Stimulated activated CD4-positive, alpha-beta T cell treated with anti-CD3 and anti-CD28 coated beads, Interleukin-4, amount 100 ng/mL, for 1 hour (primary cell): ENCODE measurements around the gene RTBDN.

Experiments used
- DNase-seq: peaks from one replicate; pipeline ENCODE4 v3.0.0-alpha.2; 2020

Gene RTBDN

DNA sequence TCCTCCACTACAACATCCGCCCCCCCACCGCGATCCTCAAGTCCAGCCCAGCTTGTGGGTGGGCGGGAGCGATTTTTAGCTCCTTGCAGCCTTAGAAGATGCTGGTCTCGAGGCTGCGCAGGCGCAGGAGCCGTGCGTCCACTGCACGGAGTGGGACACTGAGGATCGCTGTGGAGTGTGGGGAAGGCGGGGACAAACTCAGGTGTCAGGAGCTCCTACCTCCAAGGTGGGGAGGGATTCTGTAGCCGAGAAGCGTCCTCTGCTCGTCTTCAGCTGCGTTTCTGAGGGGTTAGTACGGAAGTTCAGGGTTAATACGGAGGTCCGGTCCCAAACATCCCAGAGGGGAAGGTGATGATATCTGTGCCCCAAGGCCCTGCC, at the start of gene RTBDN:
RTBDN (minus strand) TSS at position 14 of the 378 bp plus-strand sequence. CDS start 4,600 bp downstream, outside the sequence.
- no peak for DNase-seq

DNA sequence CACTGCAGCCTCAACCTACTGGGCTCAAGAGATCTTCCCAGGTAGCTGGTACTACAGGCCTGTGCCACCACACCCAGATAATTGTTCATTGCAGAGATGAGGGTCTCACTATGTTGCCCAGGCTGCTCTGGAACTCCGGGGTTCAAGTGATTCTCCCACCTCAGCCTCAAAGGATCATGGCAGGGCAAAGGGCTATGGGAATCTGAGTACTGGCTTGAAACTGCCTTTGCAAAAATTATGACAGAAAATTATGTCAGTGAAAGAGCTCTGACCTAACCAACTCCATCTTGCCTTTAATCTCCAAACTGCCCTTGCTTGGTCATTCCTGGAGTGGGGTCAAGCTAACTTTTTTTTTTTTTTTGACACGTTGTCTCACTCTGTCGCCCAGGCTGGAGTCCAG, 48.2 kb upstream of the RTBDN start:
- no peak for DNase-seq

DNA sequence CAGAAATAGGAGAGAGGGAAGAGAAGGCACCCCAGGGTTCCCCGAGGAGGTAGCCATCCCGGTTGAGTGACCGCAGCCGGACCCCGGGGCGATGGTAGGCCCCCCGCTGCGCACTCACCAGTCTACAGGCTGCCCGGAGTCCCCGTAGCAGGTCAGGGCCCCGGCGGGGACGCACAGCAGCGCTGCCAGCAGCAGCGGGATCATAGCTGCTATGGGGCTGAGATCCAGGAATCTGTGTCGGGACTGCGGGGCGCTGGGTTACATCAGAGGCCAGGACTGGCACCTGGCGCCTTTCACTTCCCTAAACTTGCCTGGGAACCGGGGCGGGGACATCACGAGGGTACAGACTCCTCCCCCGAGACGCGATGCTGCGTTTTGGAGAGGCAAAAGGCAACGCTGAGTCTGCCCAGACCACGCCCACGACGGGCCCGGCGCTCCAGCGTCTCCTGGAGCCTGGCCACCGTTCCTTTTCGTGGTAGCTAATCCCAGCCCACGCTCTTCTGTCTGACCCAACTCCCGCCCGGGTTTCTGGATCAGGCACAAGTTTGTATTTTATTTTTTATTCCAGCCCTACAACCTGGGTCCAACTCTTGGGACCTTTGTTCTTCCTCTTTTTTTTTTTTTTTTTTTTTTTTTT, 46.9 kb upstream of the RTBDN start, which contains the start of gene DNASE2:
DNASE2 (minus strand) TSS at position 278 of the 637 bp plus-strand sequence; CDS start at position 204, 74 bp downstream.
- peak; percentile 89 for DNase-seq

DNA sequence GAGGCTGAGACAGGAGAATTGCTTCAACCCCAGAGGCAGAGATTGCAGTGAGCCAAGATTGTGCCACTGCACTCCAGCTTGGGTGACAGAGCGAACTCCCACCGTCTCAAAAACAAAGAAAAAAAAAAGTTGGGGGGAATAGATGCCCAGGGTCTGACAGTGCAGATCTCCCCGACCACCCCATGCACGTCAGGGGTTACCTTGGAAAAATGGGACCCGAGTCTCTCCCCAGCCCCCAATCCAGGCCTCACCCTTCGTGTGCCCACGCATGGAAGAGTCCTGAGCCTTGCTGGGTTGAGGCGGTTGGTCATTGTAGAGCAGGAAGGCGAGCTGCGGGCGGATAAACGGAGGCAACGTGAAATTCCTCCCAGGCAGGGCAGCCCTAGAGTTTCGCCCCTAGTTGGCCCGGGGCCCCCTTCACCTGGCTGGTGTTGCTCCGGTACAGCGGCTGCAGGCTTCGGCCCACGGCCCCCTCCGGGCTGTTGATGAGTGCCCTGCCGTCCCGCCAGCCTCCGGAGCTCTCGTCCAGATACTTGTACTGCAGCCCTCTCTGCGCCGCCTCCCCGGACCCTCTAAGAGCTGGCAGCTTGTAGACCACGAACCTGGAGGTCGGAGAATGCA, 46.3 kb upstream of the RTBDN start:
- no peak for DNase-seq

DNA sequence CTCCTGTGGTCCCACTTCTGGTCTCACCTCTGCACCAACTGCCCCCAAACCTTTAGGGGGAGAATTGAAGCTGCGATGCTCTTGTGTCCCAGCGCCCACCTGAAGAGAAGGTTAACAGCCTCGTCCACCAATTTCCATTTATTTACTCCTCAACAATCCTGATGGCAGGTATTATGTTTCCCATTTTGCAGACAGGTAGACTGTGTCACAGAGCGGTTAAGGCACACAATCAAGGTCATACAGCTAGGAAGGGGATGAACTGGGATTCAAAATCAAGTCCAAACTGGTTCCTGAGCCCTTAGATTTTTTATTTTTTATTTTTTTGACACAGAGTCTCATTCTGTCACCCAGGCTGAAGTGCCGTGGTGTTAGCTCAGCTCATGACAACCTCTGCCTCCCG, 40.7 kb upstream of the RTBDN start:
- DNase-seq = no peak

DNA sequence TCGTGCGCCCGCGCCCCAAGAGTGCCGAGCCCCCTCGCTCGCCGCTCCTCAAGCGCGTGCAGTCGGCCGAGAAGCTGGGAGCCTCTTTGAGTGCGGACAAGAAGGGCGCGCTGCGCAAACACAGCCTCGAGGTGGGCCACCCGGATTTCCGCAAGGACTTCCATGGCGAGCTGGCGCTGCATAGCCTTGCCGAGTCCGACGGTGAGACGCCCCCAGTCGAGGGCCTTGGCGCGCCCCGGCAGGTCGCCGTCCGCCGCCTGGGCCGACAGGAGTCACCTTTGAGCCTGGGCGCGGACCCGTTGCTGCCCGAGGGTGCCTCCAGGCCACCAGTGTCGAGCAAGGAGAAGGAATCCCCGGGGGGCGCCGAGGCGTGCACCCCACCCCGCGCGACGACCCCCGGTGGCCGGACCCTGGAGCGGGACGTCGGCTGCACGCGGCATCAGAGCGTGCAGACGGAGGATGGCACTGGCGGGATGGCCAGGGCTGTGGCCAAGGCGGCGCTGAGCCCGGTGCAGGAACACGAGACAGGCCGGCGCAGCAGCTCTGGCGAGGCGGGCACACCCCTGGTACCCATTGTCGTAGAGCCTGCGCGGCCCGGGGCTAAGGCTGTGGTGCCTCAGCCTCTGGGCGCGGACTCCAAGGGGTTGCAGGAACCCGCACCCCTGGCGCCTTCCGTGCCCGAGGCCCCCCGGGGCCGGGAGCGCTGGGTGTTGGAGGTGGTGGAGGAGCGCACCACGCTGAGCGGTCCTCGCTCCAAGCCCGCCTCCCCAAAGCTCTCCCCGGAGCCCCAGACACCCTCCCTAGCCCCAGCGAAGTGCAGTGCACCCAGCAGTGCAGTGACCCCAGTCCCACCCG, 39.7 kb upstream of the RTBDN start:
- no peak for DNase-seq

DNA sequence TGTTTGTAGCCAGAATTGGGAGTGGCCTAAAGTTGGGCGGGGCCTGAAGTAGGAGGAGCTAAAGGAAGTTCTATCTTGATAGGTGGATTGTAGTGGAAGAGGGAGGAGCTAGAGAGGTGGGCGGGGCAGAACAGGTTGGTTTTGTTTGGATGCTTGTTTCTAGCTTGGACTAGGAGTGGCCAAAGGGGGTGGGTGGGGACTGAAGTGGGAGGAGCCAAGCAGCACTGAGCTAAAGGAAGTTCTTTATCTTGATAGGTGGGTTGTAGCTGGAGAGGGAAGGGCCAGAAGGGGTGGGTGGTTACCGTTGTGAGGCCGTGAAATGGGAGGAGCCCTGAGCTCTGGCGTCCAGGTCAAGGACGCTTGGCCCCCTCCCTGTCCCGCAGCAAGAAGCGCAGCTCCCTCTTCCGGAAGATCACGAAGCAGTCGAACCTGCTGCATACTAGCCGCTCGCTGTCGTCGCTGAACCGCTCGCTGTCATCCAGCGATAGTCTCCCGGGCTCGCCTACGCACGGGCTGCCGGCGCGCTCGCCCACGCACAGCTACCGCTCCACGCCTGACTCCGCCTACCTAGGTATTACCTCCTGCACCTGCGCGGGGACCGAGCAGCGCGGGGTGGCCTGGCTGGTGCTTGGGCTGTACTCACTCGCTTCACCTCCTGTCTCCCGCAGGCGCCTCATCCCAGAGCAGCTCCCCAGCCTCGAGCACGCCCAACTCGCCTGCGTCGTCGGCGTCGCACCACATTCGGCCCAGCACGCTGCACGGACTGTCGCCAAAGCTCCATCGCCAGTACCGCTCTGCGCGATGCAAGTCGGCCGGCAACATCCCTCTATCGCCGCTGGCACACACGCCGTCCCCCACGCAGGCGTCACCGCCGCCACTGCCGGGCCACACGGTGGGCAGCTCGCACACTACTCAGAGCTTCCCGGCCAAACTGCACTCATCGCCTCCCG, 38.8 kb upstream of the RTBDN start:
- DNase-seq = peak; percentile 38

DNA sequence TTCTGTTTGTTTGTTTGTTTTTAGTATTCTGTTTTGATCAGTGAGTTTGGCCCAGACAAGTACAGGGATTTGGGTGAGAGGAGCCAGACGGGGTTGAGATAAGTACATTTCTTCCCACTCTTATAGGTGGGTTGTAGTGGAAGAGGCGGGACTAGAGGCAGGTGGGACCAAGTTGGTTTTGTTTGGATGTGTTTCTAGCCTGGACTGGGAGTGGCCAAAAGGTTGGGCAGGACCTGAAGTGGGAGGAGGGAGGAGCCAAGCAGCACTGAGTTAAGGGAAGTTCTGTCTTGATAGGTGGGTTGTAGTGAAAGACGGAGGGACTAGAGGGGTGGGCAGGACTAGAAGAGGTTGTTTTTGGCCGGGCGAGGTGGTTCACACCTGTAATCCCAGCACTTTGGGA, 37.9 kb upstream of the RTBDN start:
- no peak for DNase-seq

DNA sequence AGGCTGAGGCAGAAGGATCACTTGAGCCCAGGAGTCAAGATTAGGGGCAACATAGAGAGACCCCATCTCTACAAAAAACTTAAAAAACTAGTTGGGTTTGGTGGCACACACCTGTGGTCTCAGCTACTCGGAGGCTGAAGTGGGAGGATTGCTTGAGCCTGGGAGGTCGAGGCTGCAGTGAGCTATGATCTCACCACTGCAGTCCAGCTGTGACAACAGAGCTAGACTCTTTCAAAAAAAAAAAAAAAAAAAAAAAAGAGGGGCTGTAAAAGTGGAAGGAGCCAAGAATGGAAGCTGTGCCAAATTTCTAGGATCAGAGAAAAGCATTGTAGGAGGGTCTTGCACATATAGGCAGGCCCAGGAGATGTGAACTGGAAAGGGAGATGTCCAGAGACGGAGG, 37.3 kb upstream of the RTBDN start:
- no peak for DNase-seq

DNA sequence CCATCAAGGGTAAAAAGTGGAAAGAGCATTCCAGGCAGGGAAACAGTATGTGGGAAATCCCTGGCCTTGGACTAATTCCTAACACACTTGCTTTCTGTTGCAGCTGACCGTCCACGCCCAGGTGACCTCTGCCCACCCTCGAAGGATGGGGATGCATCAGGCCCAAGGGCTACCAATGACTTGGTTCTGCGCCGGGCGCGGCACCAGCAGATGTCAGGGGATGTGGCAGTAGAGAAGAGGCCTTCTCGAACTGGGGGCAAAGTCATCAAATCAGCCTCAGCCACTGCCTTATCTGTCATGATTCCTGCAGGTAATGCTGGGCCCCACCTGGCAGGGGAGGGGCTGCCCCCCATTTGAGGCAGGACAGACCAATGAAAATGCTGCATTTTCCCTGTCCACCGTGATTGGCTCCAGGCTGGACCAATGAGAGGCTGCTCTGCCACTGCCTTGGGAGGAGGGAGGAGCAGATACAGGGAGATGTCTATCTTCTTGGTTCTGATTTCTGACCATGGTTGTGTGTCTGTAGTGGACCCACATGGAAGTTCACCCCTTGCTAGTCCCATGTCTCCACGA, 34.2 kb upstream of the RTBDN start:
- DNase-seq = peak; percentile 31

DNA sequence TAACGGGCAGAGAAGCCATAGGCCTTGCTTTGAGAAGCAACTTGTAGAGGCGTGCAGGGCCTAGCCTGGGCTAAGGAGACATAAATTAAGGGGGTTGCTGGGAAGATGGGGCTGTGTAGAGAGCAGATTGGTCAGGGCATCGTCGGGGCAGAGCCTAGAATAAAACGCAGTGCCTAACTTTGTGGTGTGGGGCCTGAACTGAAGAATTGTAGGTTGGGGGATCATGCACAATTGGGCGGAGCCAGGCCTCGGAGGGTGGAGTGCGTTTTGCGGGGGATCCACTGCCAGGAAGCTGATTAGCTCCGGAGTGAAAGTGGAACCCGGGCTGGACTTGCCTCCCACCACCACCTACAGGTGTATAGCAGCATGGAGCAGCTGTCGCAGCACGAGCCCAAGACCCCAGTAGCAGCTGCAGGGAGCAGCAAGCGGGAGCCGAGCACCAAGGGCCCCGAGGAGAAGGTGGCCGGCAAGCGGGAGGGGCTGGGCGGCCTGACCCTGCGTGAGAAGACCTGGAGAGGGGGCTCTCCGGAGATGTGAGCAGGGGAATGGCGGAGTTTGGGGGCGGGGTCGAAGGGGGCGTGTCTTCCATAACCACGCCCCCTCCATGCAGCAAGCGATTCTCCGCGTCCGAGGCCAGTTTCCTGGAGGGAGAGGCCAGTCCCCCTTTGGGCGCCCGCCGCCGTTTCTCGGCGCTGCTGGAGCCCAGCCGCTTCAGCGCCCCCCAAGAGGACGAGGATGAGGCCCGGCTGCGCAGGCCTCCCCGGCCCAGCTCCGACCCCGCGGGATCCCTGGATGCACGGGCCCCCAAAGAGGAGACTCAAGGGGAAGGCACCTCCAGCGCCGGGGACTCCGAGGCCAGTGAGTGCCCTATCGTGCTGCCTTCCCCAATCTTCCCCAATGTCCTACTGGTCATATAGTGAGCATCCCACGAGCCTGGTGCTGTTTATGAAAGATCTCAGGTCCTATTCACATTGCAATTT, 33.0 kb upstream of the RTBDN start:
- peak; percentile 72 for DNase-seq

DNA sequence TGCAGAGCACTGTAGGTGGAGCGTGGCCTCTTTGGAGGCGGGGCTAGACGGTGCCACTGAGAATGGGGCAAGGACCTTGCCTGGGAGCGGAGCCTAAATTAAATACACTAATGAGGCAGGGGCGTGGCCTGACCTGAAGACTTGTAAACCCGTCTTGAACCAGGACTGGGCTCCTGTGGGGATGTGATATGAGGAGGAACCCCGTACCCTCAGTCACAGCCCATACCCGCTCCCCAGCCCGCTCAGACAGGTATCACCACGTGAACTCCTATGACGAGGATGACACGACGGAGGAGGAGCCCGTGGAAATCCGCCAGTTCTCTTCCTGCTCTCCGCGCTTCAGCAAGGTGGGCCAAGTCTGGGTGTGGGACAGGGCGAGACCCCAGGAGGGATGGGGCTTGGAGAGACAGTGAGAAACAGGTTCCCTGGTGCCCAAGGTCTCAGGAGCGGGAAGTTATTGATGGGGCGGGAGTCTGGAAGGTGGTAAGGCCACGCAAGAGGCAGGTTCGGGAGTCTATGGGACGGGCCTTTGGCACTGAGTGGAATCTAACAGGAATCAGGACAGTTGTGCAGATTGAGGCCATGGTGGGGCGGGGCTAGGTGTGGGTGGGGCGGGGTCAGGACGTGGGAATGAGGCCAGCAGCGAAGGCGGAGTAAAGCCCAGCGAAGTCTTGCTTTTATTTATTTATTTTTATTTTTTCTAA, 32.2 kb upstream of the RTBDN start:
- no peak for DNase-seq

DNA sequence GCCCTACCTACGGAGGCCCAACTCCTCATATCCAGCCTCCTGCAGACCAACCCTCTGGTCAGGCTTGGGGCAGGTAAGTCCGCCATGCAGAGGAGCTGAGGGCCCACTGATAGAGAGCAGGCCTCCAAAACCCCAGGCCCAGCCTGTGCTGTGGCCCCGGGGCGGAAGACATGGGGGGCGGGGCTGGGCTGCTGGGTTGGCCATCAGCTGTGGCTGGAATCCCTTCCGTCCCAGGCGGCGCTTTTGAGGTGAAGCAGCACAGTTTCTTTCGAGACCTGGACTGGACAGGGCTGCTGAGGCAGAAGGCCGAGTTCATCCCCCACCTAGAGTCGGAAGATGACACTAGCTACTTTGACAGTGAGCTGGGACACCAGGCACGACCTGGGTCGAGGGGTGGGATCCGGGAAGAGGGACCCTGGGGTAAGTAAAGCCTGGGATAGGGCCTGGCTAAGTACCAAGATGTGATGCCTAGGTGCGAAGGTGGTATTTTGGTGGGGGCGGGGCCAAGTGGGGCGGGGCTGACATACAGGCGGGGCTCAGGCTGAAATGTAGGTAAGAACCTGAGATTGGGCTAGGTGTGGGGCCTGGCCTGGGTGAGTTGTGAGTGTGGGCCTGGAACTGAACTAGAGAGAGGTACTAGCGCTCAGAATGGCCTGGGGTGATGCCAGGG, 31.5 kb upstream of the RTBDN start:
- DNase-seq = no peak

DNA sequence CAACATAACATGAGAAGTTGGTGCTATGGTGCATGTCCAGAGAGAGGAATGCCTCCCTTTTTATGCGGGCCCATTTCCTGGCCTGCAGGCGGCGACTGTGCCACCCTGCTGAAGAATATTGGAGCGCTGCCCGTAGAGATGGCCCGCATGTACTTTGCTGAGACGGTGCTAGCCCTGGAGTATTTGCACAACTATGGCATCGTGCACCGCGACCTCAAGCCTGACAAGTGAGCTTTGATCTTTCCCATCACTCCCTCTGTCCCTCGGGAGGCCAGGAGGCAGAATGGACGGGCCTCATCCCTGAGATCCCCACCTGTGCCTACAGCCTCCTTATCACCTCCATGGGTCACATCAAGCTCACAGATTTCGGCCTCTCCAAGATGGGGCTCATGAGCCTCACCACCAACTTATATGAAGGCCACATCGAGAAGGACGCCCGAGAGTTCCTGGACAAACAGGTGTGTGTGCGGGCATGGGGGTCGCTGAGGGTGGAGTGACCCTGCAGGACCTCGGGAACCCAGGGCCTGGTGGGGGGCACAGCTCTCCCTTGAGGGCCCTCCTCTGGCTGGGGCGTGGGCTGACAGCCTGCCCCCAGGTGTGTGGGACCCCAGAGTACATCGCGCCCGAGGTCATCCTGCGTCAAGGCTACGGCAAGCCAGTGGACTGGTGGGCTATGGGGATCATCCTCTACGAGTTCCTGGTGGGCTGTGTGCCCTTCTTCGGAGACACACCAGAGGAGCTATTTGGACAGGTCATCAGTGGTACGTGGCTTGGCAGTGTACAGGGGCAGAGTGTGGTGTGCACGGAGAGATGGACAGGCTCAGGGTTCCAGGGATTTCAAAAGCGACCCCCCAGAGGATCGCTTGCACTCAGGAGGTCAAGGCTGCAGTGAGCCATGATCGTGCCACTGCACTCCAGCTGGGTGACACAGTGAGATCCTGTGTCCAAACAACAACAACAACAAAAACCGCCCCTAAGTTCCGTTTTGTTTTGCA, 30.6 kb upstream of the RTBDN start:
- no peak for DNase-seq

DNA sequence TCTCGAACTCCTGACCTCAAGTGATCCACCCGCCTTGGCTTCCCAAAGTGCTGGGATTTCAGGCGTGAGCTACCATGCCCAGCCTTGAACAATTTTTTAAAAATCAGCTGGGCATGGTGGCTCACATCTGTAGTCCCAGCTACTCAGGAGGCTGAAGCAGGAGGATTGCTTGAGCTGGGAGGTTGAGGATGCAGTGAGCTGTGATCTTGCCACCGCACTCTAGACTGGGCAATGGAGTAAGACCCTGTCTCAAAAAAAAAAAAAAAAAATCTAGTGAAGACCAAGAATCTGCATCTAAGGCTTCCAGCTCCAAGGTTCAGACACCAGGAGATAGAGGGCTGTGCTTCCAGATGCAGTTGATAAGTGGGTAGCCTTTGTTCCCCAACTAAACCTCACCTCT, 29.8 kb upstream of the RTBDN start:
- DNase-seq = no peak

DNA sequence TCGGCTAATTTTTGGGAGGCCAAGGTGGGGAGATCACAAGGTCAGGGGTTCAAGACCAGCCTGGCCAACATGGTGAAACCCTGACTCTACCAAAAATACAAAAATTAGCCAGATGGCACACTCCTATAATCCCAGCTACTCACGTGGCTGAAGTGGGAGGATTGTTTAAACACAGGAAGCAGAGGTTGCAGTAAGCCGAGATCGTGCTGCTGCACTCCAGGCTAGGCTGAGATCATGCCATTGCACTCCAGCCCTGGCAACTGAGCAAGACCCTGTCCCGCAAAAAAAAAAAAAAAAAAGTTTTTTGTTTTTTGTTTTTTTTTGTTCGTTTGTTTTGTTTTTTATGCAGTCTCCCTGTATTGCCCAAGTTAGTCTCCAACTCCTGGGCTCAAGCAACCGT, 25.2 kb upstream of the RTBDN start:
- DNase-seq = no peak

DNA sequence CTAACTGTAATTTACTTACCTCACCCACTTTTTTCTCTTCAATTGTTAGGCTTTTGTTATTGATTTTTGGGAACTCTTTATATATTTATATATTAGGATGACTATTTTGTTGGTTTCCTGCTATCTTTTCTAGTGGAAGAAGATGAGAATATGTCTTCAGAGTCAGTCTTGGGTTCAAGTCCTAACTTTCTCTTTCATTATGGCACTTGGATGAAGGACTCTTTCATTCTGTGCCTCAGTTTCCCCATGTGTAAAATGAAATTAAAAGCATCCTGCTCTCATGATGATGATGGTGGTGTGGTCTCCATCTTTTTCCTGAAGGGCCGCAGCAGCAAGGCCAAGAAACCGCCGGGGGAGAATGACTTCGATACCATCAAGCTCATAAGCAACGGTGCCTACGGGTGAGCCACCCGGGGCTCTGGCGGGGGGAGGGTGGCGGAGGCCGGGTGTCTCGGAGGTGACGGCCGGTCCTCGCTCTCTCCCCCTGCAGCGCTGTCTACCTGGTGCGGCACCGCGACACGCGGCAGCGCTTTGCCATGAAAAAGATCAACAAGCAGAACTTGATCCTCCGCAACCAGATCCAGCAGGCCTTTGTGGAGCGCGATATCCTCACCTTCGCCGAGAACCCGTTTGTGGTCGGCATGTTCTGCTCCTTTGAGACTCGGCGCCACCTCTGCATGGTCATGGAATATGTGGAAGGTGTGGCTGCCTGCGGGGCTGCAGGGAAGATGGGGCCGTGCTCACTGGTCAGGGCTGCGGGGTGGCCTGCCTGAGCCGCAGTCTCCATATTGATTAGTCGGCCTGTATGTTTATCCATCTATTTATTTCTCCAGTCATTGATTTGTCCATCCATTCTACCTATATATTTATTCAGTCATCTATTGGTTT, 23.9 kb upstream of the RTBDN start:
- DNase-seq = no peak

DNA sequence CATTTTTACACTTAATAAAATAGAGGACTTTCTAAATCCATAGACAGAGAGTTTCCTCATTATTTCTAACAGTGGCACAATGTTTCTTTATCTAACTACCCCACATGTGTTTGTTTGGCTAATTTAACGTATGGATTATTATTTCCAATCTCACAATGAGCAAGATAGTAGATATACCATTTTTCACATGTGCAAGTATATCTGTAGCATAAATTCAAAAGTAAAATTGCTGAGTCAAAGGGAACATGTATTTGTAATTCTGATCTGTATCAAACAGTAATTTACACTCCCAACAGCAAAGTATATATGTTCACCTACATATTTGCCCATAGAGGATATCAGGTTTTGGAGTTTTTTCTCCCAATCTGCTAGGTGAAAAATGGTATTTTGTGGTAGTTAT, 22.3 kb upstream of the RTBDN start:
- no peak for DNase-seq
